Measurements from ENCODE around the gene PURB.
"Not testable (repeated sequence)": the region's sequence is repeated elsewhere in the genome, so short reads cannot be mapped to it uniquely, and the experiment has no call there.

- not testable (repeated sequence) for TF ChIP-seq CTCF (IDR thresholded peaks at IDR 0.05; ENCODE audit: insufficient read depth, low read length, poor library complexity, severe bottlenecking); EZH2phosphoT487 (conservative IDR thresholded peaks at IDR 0.05; ENCODE audit: low read length)
Measured at GRCh38 chr7:44846390-44846789, 38.9 kb downstream of the PURB start.
